Measurements from ENCODE around the gene GPT2.
A peak's percentile ranks its signal among the peaks of the same experiment; 100 is the strongest.

GPT2 gene

GRCh38 chr16:46883690-46884512, at the start of gene GPT2:
Gene GPT2, plus strand, starts transcription at chr16:46884362. Its CDS starts 354 bp downstream, at chr16:46884716.
- DNase-seq, result peak; percentile 83 to 91

- no peak for DNase-seq
These were observed 47.3 kb upstream of the GPT2 start for GRCh38 chr16:46836534-46837530.

GRCh38 chr16:46839986-46840443, 44.1 kb upstream of the GPT2 start:
- no peak for DNase-seq

- DNase-seq, result no peak
These were observed 41.8 kb upstream of the GPT2 start for GRCh38 chr16:46842192-46842895.

GRCh38 chr16:46843898-46844642, 40.1 kb upstream of the GPT2 start:
- no peak for DNase-seq

- DNase-seq, result no peak
These were observed 39.4 kb upstream of the GPT2 start for GRCh38 chr16:46844771-46845170.

- DNase-seq, result no peak
These were observed 38.2 kb upstream of the GPT2 start for GRCh38 chr16:46845952-46846351.

- no peak for DNase-seq
These were observed 35.1 kb upstream of the GPT2 start for GRCh38 chr16:46848768-46849764.

- DNase-seq, result no peak
These were observed 33.3 kb upstream of the GPT2 start for GRCh38 chr16:46850619-46851555.

- no peak for DNase-seq
These were observed 32.0 kb upstream of the GPT2 start for GRCh38 chr16:46852130-46852529.

GRCh38 chr16:46853713-46854443, 30.3 kb upstream of the GPT2 start:
- peak; percentile 67 to 70 for DNase-seq

GRCh38 chr16:46854846-46855245, 29.3 kb upstream of the GPT2 start:
- DNase-seq, result no peak

GRCh38 chr16:46855389-46855788, 28.8 kb upstream of the GPT2 start:
- no peak for DNase-seq

- DNase-seq, result no peak
These were observed 26.7 kb upstream of the GPT2 start for GRCh38 chr16:46857368-46857945.

- no peak for DNase-seq
These were observed 26.0 kb upstream of the GPT2 start for GRCh38 chr16:46858151-46858550.

- DNase-seq, result peak; percentile 33 to 58
These were observed 24.4 kb upstream of the GPT2 start for GRCh38 chr16:46859719-46860152.

GRCh38 chr16:46862555-46863447, 21.4 kb upstream of the GPT2 start:
- DNase-seq, result no peak

Data from stimulated activated CD4-positive, alpha-beta T cell treated with anti-CD3 and anti-CD28 coated beads, Interleukin-2, amount 100 ng/mL, for 24 hours (primary cell).